ENCODE data around the gene GIT1. TPM values are rescaled to one million over a fixed set of nuclear protein-coding genes. Genes with fewer than 3 reads are reported as not detected.

The GIT1 gene
- total RNA-seq, 4 donors from 2014 or later: 28.7 to 50.4 (median 39.9) TPM

DNA sequence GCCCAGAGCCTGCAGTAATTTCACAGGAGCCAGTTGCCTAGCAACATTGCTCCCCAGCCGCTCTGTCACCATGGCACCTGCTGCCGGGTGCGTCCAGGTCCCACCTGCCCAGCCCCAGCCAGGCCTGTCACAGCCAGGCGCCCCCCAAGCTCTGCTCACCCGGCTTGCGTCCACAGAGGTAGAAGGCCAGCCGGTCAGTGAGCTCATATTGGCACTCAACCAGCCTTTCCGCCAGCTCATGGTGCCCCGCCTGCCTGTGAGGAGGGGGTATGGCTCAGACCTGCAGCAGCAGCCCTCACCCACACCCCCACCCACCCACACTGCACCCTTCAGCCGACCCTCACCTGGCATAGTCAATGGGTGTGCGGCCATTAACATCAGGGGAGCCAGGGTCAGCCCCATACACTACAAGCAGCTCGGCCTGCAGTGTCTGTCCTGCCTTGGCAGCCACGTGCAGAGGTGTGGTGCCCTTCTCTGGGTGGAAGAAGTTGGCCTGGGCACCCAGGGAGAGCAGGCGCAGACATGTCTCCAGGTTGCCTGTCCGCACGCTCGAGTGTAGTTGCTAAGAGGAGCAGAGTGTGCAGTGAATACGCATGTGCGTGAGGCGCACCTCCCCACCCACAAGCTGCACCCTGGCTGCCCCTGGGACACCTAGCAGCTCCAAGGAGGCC is 7.7 kb downstream of the GIT1 start:
- intact Hi-C loops (cut with DNase I): loop anchor here (2.0 to 5.0 kb wide), 2 partner anchors 36 to 199 kb away; no protein-coding TSS in a partner anchor
- no peak for DNase-seq (ENCODE audit: extremely low spot score)
- Histone ChIP-seq H3K4me1 (peaks cover 51 to 85% (median 74%) of the 10 kb centered on the region in 4 donors), H3K4me3 (no peak overlapping the region), H3K27ac (replicated peaks in 1 of 4) (peak overlapping the region in 2 of 4 donors; percentile 8 to 30), H3K27me3 (no peaks in the 10 kb centered on the region), H3K9me3 (no peaks in the 10 kb centered on the region), H3K36me3 (peaks cover 23 to 69% (median 65%) of the 10 kb centered on the region in 4 donors)
- WGBS: 89% methylated on average over 16 of the region's 20 CpGs
- TF ChIP-seq POLR2AphosphoS5 (IDR thresholded peaks at IDR 0.05) (no peak), EP300 (IDR thresholded peaks at IDR 0.05) (no peak), CTCF (IDR thresholded peaks at IDR 0.05) (no peak), POLR2A (IDR thresholded peaks at IDR 0.05; ENCODE audit: low read depth) (no peak)

DNA sequence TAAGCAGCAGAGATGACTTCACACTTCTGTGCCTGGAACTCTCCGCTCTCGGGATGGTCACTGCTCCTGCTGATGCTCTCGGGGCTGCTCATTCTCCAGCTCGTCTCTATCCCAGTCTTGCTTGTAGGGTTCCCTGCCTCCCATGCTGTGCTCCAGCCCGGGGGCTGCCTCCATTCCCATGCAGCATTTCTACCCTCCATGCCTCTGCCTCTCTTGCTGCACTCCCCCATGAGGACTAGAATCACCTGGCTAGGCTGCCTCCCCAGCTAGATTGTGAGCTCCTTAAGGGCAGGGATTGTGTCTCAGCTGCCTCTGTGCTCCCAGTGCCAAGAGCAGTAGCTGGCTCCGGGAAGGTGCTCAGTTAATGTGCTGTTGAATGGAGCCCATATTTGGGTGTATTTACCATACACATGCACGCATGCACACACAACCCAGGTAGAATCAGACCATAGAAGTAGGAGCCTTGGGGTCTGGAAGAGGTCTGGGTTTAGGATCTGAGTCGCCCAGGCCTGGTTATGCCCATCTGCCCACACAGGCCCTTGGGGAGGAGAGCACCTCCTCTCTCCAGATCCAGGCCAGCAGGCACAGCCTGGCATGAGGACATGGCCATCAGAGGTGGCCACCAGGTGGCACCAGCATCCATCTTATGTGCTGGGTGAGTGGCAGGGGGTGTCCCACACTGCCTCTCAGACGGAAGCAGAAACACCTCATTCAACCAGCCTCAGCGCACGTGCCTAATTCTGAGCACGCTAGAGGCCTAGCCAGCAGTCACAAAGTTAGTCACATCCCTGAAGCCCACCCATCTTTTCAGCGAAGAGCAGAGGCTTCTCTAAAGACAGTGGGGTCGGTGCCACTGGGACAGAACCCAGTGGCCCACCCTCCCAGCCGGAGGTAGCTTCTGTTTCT is 9.3 kb downstream of the GIT1 start:
- no peaks in the 10 kb centered on the region for H3K27me3 ChIP-seq
- H3K36me3 ChIP-seq: peaks cover 39 to 85% (median 81%) of the 10 kb centered on the region in 4 donors
- H3K9me3 ChIP-seq: no peaks in the 10 kb centered on the region
- DNase-seq (ENCODE audit: extremely low spot score): no peak
- H3K4me3 ChIP-seq: no peak overlapping the region
- TF ChIP-seq POLR2A (IDR thresholded peaks at IDR 0.05; ENCODE audit: low read depth) (no peak), CTCF (IDR thresholded peaks at IDR 0.05) (peak; percentile 92 to 95 (median 93)), POLR2AphosphoS5 (IDR thresholded peaks at IDR 0.05) (peak; percentile 56 to 83), EP300 (IDR thresholded peaks at IDR 0.05) (no peak)
- intact Hi-C loops (cut with DNase I): loop anchor here (2.0 to 5.0 kb wide), 2 partner anchors 37 to 201 kb away; no protein-coding TSS in a partner anchor
- H3K4me1 ChIP-seq: peaks cover 38 to 69% (median 61%) of the 10 kb centered on the region in 4 donors
- peak overlapping the region in 2 of 4 donors; percentile 15 to 27 for H3K27ac ChIP-seq (replicated peaks in 1 of 4)
- 58% methylated on average over 14 of the region's 15 CpGs for WGBS

DNA sequence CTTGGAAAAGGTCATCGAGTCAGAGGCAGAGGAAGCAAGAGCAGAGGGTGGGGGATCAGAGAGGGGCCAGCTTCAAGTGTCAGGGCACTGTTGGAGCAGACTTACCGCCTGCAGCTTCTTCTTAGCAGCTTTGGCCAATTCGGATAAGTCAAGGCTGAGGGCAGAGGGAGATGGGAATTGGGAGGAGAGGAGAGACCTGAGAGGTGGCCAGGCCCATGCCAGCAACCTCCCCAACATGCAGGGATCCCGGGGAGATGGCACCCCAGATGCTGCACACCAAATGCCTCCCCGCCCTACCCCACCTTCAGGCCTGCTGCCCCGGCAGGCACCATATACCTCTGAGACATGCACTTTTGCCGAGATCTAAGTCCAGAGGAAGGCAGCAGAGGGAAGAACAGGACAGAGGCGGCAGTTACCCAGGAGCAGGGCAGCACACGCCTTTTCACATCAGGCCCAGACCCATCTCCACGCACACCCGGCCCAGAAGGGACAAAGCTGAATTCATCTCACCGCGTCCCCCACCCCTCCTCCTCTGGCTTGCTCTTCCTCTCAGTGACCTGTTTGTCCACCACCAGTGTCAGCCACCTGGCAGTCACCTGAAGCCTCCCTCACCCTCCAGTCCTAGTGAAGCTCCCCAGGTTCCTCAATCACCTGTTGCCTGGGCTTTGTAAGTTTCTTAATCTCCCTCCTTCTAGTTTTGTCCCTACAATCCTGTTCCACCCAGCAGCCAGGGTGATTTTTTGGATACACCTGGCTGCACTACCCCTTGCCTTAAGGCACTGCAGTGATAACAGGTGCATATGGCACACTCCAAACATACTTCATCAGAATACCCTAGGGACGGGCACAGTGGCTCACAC is 10.6 kb downstream of the GIT1 start:
- no peak for TF ChIP-seq EP300 (IDR thresholded peaks at IDR 0.05)
- TF ChIP-seq POLR2AphosphoS5 (IDR thresholded peaks at IDR 0.05): no peak
- TF ChIP-seq CTCF (IDR thresholded peaks at IDR 0.05): no peak
- TF ChIP-seq POLR2A (IDR thresholded peaks at IDR 0.05; ENCODE audit: low read depth): no peak
- H3K4me3 ChIP-seq: no peak overlapping the region
- peaks cover 27 to 57% (median 48%) of the 10 kb centered on the region in 4 donors for H3K4me1 ChIP-seq
- H3K9me3 ChIP-seq: no peaks in the 10 kb centered on the region
- H3K36me3 ChIP-seq: peaks cover 51 to 98% (median 93%) of the 10 kb centered on the region in 4 donors
- WGBS: 87% methylated on average over 14 of the region's 14 CpGs
- peak overlapping the region in 1 of 4 donors; percentile 40 for H3K27ac ChIP-seq (replicated peaks in 1 of 4)
- intact Hi-C loops (cut with DNase I): no loop called here
- DNase-seq (ENCODE audit: extremely low spot score): no peak
- H3K27me3 ChIP-seq: no peaks in the 10 kb centered on the region

DNA sequence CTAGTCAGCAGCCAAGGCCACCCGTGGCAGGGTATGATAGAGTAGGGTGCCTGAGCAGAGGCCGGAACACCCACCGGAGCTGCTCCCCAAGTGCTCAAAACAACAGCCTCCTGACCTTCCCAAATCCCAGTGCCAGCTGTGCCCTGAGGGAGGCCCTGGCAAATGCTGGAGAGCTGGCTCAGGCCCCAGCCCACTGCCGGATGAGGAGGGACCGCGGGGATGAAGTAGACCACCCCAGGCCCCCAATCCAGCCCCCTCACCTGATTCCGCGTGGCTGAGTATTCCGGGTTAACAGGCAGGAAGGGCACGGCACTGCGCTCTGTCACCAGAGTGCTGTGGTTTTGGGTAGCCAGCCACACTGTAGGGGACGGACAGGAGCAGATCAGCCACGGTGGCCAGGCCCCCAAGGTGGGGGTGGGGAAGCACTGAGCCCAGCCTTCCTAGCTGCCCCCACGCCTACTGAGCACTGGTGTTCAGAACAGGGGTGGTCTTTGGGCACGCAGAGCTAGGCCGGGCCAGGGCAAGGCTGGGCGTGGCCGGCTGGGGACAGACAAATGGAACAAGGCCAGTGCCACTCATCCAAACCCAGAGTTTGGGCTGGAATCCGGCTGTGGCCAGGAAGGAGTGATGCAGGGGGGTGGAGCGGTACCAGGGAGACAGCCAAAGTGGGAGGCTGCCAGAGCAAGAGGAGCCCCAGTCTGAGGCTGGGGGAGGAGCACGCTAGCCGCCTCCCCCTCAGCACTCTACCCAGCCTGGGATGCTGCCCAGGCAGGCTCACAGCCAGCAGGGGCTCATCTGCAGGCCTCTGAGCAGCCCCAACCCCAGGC is 11.8 kb downstream of the GIT1 start:
- intact Hi-C loops (cut with DNase I): no loop called here
- Histone ChIP-seq H3K27me3 (no peaks in the 10 kb centered on the region), H3K4me3 (no peak overlapping the region), H3K36me3 (peaks cover 48 to 91% (median 88%) of the 10 kb centered on the region in 4 donors), H3K27ac (replicated peaks in 1 of 4) (peak overlapping the region in 3 of 4 donors; percentile 0 to 40 (median 23)), H3K4me1 (peaks cover 25 to 52% (median 46%) of the 10 kb centered on the region in 4 donors), H3K9me3 (no peaks in the 10 kb centered on the region)
- WGBS: 81% methylated on average over 9 of the region's 22 CpGs
- TF ChIP-seq POLR2A (IDR thresholded peaks at IDR 0.05; ENCODE audit: low read depth) (no peak), POLR2AphosphoS5 (IDR thresholded peaks at IDR 0.05) (no peak), EP300 (IDR thresholded peaks at IDR 0.05) (no peak), CTCF (IDR thresholded peaks at IDR 0.05) (no peak)
- no peak for DNase-seq (ENCODE audit: extremely low spot score)

Measured in esophagus muscularis mucosa (tissue), 4 donors.